GM21786 (cell line): ENCODE measurements around the gene PSMD12.
"Not testable (repeated sequence)": the region's sequence is repeated elsewhere in the genome, so short reads cannot be mapped to it uniquely, and the experiment has no call there.

Experiments used
- ATAC-seq: cut with Tn5 transposase; IDR thresholded peaks from one replicate; pipeline ENCODE4 v1.9.1; 2021; ENCODE audit not compliant: unreplicated experiment

Gene PSMD12

GRCh38 chr17:67315865-67316264 lies 50.5 kb downstream of the PSMD12 start:
- no peak for ATAC-seq

- ATAC-seq: no peak
These were observed 54.1 kb downstream of the PSMD12 start for GRCh38 chr17:67312265-67312664.

- ATAC-seq: no peak
These were observed 54.8 kb downstream of the PSMD12 start for GRCh38 chr17:67311575-67311974.

GRCh38 chr17:67310406-67310805 lies 56.0 kb downstream of the PSMD12 start:
- no peak for ATAC-seq

- not testable (repeated sequence) for ATAC-seq
These were observed 60.7 kb downstream of the PSMD12 start for GRCh38 chr17:67305446-67306235.

GRCh38 chr17:67297454-67297960 lies 68.9 kb downstream of the PSMD12 start:
- ATAC-seq: no peak

GRCh38 chr17:67294451-67295199 lies 71.8 kb downstream of the PSMD12 start:
- no peak for ATAC-seq

GRCh38 chr17:67293251-67294203 lies 72.8 kb downstream of the PSMD12 start:
- ATAC-seq: peak; percentile 94

GRCh38 chr17:67290711-67291291 lies 75.6 kb downstream of the PSMD12 start:
- ATAC-seq: no peak

GRCh38 chr17:67290244-67290643 lies 76.1 kb downstream of the PSMD12 start:
- no peak for ATAC-seq

- ATAC-seq: no peak
These were observed 77.0 kb downstream of the PSMD12 start for GRCh38 chr17:67289181-67289876.
